Dendritic cell treated with granulocyte-macrophage colony-stimulating factor and Interleukin-4, amounts not matched to agents 40 ng/mL and 50 ng/mL, for 4 days (primary cell): ENCODE results near the gene CYSLTR1.
"Not testable (repeated sequence)": the region's sequence is repeated elsewhere in the genome, so short reads cannot be mapped to it uniquely, and the experiment has no call there.

ENCODE experiments used
- H3K27ac Mint-ChIP-seq: one replicate; pipeline ENCODE4 v1.8.0; 2022; ENCODE audit warnings: mild to moderate bottlenecking, mixed read lengths
- H3K27me3 Mint-ChIP-seq: one replicate; pipeline ENCODE4 v1.8.0; 2022; ENCODE audit warnings: mild to moderate bottlenecking, mixed read lengths
- H3K36me3 Mint-ChIP-seq: one replicate; pipeline ENCODE4 v1.8.0; 2022; ENCODE audit warnings: low read depth, mixed read lengths
- H3K4me1 Mint-ChIP-seq: one replicate; pipeline ENCODE4 v1.8.0; 2022; ENCODE audit warnings: low read depth, mixed read lengths
- H3K4me3 Mint-ChIP-seq: one replicate; pipeline ENCODE4 v1.8.0; 2022; ENCODE audit warnings: mild to moderate bottlenecking, moderate library complexity, mixed read lengths
- H3K9me3 Mint-ChIP-seq: one replicate; pipeline ENCODE4 v1.8.0; 2022; ENCODE audit warnings: mixed read lengths
- intact Hi-C: fragments of 100-400 bp; cut with micrococcal nuclease; formaldehyde crosslinking; loops from one replicate; pipeline ENCODE4 v1.15.0; 2022

The CYSLTR1 gene

GRCh38 chrX:78316265-78316664, 11.1 kb downstream of the CYSLTR1 start:
- Mint-ChIP-seq H3K36me3 (peaks cover 21% of the 10 kb centered on the region), H3K27me3 (peaks cover 4% of the 10 kb centered on the region), H3K4me1 (peaks cover 51% of the 10 kb centered on the region), H3K4me3 (no peak overlapping the region), H3K27ac (peak overlapping the region; percentile 37), H3K9me3 (no peaks in the 10 kb centered on the region)
- intact Hi-C loops, result loop anchor here (10.0 kb wide), 1 partner anchor 49 kb away; no protein-coding TSS in a partner anchor

- Mint-ChIP-seq H3K9me3 (no peaks in the 10 kb centered on the region), H3K4me3 (no peak overlapping the region), H3K27me3 (peaks cover 2% of the 10 kb centered on the region), H3K36me3 (peaks cover 17% of the 10 kb centered on the region), H3K27ac (peak overlapping the region; percentile 37), H3K4me1 (peaks cover 51% of the 10 kb centered on the region)
- intact Hi-C loops, result loop anchor here (10.0 kb wide), 1 partner anchor 49 kb away; no protein-coding TSS in a partner anchor
Observed at GRCh38 chrX:78315745-78316144, 11.7 kb downstream of the CYSLTR1 start.

DNA sequence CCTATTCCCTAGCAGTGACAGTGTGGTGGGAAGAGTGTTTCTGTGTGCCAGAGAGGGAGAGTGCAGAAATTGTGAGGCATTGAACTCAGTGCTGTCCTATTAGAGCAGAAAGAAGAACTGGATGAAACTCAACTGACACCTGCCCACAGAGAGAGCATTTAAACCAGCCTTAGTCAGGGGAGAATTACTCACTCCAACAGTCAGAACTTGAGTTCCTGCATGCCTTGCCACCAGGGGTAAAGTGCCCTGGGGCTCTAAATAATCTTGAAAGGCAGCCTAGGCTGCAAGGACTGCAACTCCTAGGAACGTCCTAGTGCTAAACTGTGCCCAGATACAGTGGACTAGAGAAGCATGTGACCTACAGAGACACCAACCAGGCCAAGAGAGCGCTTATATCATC, 12.8 kb downstream of the CYSLTR1 start:
- no peaks in the 10 kb centered on the region for H3K9me3 Mint-ChIP-seq
- peaks cover 54% of the 10 kb centered on the region for H3K4me1 Mint-ChIP-seq
- intact Hi-C loops, result loop anchor here (10.0 kb wide), 1 partner anchor 50 kb away; no protein-coding TSS in a partner anchor
- H3K36me3 Mint-ChIP-seq, result peaks cover 19% of the 10 kb centered on the region
- peaks cover 1% of the 10 kb centered on the region for H3K27me3 Mint-ChIP-seq
- no peak overlapping the region for H3K27ac Mint-ChIP-seq
- H3K4me3 Mint-ChIP-seq, result peak overlapping the region; percentile 34

- intact Hi-C loops, result loop anchor here (10.0 kb wide), 1 partner anchor 51 kb away; no protein-coding TSS in a partner anchor
- H3K27me3 Mint-ChIP-seq, result peaks cover 1% of the 10 kb centered on the region
- H3K36me3 Mint-ChIP-seq, result peaks cover 19% of the 10 kb centered on the region
- no peak overlapping the region for H3K4me3 Mint-ChIP-seq
- H3K27ac Mint-ChIP-seq, result no peak overlapping the region
- no peaks in the 10 kb centered on the region for H3K9me3 Mint-ChIP-seq
- peaks cover 50% of the 10 kb centered on the region for H3K4me1 Mint-ChIP-seq
Observed at GRCh38 chrX:78313526-78313925, 13.9 kb downstream of the CYSLTR1 start.

DNA sequence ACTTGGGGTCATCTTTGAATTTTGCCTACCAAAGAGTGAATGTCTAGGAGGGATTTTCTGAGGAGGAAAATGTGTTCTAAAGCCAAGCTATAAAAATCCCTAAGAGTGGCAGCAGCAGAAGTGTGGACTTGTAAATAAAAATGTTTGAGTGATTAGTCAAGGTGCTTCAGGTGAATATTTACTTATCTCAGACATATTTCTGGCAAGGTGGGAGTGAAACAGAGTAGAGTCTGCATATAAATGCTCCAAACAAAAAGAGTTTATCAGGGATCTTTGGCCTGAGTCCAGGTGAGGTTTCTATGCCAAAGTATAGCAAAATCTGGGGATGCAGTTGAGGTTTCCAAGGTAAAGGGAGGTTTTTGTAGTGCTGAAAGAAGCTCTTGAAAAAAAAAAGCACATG, 19.7 kb downstream of the CYSLTR1 start:
- intact Hi-C loops, result no loop called here
- Mint-ChIP-seq H3K4me1 (peaks cover 11% of the 10 kb centered on the region), H3K9me3 (no peaks in the 10 kb centered on the region), H3K27ac (no peak overlapping the region), H3K36me3 (peaks cover 13% of the 10 kb centered on the region), H3K27me3 (no peaks in the 10 kb centered on the region), H3K4me3 (no peak overlapping the region)

DNA sequence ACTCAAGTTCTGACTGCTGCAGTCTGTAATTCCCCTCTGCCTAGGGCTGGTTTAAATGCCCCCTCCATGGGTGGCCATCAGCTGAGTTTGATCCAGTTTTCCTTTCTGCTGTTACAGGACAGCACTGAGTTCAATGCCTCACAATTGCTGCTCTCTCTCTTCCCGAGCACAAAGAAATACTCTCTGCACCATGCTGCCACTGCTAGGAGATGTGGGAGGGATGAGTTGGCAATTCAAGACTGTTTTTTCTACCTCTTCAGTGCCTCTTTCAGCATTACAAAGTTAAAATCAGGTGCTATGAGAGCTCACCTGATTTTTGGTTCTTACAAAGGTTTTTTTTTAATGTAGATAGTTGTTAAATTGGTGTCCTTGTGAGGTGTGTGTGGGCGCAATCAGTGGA, 24.3 kb downstream of the CYSLTR1 start:
- Mint-ChIP-seq H3K27ac (no peak overlapping the region), H3K9me3 (peaks cover 30% of the 10 kb centered on the region), H3K36me3 (peaks cover 33% of the 10 kb centered on the region), H3K4me3 (no peak overlapping the region), H3K27me3 (no peaks in the 10 kb centered on the region), H3K4me1 (no peaks in the 10 kb centered on the region)
- intact Hi-C loops, result no loop called here

DNA sequence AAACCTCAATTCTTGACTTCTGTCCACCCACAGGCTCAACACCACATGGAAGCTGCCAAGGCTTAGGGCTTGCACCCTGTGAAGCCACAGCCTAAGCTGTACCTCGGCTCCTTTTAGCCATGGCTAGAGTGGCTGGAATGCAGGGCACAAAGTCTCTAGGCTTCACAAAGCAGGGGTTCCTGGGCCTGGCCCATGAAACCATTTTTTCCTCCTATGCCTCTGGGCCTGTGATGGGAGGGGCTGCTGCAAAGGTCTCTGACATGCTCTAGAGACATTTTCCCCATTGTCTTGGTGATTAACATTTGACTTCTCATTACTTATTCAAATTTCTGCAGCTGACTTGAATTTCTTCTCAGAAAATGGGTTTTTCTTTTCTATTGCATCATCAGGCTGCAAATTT, 26.5 kb downstream of the CYSLTR1 start:
- H3K27ac Mint-ChIP-seq, H3K27me3 Mint-ChIP-seq, H3K4me1 Mint-ChIP-seq, intact Hi-C loops, H3K4me3 Mint-ChIP-seq: not testable (repeated sequence)
- Mint-ChIP-seq H3K36me3 (peaks cover 33% of the 10 kb centered on the region), H3K9me3 (peaks cover 43% of the 10 kb centered on the region)

DNA sequence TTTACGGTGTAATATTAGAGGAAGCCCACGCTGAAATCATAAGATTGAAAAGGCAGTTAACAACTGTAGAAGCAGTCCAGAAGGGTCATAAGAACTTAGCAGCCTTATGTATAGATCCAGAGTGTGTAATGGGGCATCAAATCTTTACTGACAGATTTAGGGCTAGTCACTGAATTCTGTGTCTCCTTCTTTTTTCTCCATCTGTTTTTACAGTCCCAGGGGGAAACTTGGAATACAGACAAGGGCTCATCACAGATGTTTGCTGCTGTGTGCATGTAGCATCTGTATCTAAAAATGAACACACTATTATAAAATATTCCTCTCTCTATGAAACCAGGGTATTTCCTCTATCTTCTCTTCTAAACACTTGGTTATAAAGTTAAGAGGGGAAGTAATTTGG, 43.9 kb downstream of the CYSLTR1 start:
- H3K9me3 Mint-ChIP-seq, result peaks cover 18% of the 10 kb centered on the region
- intact Hi-C loops, result no loop called here
- peaks cover 37% of the 10 kb centered on the region for H3K36me3 Mint-ChIP-seq
- no peaks in the 10 kb centered on the region for H3K4me1 Mint-ChIP-seq
- no peak overlapping the region for H3K4me3 Mint-ChIP-seq
- H3K27me3 Mint-ChIP-seq, result no peaks in the 10 kb centered on the region
- H3K27ac Mint-ChIP-seq, result no peak overlapping the region

DNA sequence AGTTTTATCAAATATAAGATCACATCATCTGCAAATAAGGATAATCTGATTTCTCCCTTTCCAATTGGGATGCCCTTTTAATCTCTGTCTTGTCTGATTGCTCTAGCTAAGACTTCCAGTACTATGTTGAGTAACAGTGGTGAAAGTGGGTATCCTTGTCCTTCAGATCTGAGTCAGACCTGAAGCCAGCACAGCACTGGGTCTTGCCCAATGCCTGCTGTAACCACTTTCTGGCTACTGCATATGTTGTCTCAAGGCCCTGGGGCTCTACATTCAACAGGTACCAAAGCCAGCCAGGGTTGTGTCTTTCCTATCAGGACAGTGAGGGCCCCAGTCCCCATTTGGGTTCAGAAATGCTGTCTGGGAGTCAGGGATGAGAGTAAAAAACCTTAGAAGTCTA, 90.3 kb downstream of the CYSLTR1 start:
- Mint-ChIP-seq H3K27me3 (no peaks in the 10 kb centered on the region), H3K4me3 (no peak overlapping the region), H3K4me1 (no peaks in the 10 kb centered on the region), H3K9me3 (no peaks in the 10 kb centered on the region), H3K27ac (no peak overlapping the region), H3K36me3 (no peaks in the 10 kb centered on the region)
- intact Hi-C loops, result no loop called here

GRCh38 chrX:78226047-78226446, 101.4 kb downstream of the CYSLTR1 start:
- H3K27ac Mint-ChIP-seq, H3K27me3 Mint-ChIP-seq, intact Hi-C loops, H3K36me3 Mint-ChIP-seq, H3K4me1 Mint-ChIP-seq, H3K4me3 Mint-ChIP-seq: not testable (repeated sequence)
- H3K9me3 Mint-ChIP-seq, result peaks cover 11% of the 10 kb centered on the region
